GM18517 (cell line): Measurements from ENCODE around the gene SNAPC1.
"Not testable (repeated sequence)": the region's sequence is repeated elsewhere in the genome, so short reads cannot be mapped to it uniquely, and the experiment has no call there.

Experiments
- ATAC-seq: cut with Tn5 transposase; IDR thresholded peaks from one replicate; pipeline ENCODE4 v1.9.1; 2021; ENCODE audit warnings: mild to moderate bottlenecking, moderate library complexity; ENCODE audit not compliant: unreplicated experiment

SNAPC1 gene

GRCh38 chr14:61761959-61762786, at the start of gene SNAPC1:
TSS of gene SNAPC1 (plus strand) at chr14:61762420. CDS start at chr14:61762461, 41 bp downstream.
- ATAC-seq = peak; percentile 96

DNA sequence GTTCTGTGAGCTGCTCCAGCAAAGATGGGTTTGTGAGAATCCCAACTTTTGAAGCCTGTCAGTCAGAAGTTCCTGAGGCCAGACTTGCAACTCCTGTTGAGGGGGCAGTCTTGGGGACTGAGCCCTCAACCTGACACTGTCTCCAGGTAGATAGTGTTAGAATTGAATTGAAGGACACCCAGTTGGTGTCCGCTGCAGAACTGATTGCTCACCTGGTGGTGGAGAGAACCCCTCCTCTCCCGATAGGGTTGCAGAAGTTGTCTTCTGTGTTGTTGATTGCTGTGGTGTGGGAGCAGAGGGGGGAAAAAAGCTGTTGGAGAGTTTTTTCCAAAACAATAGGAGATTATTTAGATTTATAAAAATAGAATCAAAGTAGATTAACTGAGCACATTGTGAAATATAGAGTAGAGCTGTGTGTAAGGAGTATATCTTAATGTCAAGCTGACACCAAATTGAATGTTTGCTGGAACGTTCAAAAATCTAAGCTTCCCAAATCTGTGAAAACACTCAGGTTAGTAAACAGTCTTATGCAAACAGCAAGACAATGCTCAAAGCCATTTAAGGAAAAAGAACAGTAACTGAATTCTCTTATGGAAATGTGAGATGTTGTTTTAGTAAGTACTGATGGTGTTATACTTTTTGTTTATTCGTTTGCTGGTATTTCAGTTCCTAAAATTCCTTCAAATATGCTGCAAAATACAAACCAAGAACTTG, 48.3 kb upstream of the SNAPC1 start:
- ATAC-seq = no peak

DNA sequence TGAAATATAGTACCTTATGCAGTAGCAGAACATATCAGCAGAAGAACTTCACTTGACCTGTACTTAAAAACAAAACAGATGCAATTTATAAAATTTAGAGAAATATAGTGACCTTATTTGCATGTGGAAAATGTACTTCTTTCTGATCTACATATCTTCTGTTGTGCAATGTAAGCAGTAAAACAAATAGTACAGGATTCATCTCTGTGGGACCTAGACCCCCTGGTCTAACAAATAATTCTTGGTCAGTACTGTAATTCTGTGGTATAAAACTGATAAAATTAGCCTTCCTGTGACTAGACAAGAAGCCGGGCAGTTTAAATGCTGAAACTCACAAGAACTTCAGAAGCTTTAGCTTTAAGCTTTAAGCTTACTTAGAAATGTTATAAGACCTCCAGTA, 45.3 kb upstream of the SNAPC1 start:
- no peak for ATAC-seq

- ATAC-seq = no peak
These were observed 44.2 kb upstream of the SNAPC1 start for GRCh38 chr14:61718039-61718438.

- ATAC-seq = no peak
These were observed 42.6 kb upstream of the SNAPC1 start for GRCh38 chr14:61719344-61720293.

DNA sequence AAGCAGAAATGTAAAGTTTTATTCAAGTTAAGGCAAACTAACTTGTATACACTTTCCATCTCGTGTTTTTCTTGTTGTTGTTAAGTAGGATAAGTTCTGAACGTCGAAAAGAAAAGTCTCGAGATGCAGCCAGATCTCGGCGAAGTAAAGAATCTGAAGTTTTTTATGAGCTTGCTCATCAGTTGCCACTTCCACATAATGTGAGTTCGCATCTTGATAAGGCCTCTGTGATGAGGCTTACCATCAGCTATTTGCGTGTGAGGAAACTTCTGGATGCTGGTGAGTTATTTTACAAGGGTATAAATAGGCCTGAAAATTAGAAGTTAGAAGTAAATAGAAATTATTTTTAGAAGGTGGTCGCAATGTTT, 41.9 kb upstream of the SNAPC1 start:
- ATAC-seq = no peak

DNA sequence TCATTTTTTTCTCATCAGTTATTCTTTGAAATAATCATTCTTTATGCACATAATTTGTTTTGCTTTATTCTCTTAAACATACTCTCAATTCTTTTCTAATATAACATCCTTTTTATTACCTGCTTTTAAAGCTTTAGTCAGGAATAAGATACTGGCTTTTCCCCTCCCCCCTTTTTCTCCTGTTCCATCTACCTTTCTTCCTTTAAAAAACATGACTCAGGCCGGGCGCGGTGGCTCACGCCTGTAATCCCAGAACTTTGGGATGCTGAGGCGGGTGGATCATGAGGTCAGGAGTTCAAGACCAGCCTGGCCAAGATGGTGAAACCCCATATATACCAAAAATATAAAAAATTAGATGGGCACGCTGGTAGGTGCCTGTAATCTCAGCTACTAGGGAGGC, 41.5 kb upstream of the SNAPC1 start:
- ATAC-seq = no peak

DNA sequence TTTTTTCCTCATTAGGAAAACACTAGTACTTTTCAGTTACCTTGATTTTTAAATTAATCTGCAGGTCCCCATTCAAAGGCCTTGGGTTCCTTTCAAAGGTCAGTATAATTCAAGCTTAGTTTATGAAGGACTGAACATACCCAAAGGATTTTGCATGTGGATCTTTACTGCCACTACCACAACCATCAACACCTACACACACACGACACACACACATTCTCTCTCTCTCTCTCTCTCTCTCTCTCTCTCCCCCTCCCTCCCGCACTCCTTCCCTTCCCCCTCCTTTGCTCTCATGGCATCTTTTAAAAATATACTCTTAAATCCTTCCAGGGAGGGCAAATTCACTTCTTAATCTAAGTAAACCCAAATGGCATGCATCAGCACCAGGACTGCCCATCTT, 38.1 kb upstream of the SNAPC1 start:
- ATAC-seq = no peak

- no peak for ATAC-seq
These were observed 35.2 kb upstream of the SNAPC1 start for GRCh38 chr14:61726778-61727658.

- ATAC-seq = no peak
These were observed 31.4 kb upstream of the SNAPC1 start for GRCh38 chr14:61730756-61731373.

- no peak for ATAC-seq
These were observed 28.2 kb upstream of the SNAPC1 start for GRCh38 chr14:61733972-61734371.

GRCh38 chr14:61736751-61737150, 25.5 kb upstream of the SNAPC1 start:
- no peak for ATAC-seq

- no peak for ATAC-seq
These were observed 24.3 kb upstream of the SNAPC1 start for GRCh38 chr14:61737915-61738314.

GRCh38 chr14:61739133-61739532, 23.1 kb upstream of the SNAPC1 start:
- ATAC-seq = no peak

DNA sequence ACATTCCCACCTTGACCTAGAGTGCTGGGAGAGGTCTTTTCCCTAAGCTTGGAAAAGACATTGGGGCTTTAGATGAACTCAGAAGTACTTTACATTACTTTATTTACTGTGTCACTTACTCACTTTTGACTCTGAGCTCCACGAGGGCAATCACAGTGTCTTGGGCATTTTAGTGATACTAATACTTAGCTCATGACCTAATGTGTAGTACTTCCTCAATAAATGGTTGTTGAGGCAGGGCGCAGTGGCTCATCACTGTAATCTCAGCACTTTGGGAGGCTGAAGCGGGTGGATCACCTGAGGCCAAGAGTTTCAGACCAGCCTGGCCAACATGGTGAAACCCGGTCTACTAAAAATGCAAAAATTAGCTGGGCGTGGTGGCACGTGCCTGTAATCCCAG, 19.8 kb upstream of the SNAPC1 start:
- ATAC-seq = no peak

GRCh38 chr14:61744238-61744637, 18.0 kb upstream of the SNAPC1 start:
- ATAC-seq = no peak

GRCh38 chr14:61746346-61746745, 15.9 kb upstream of the SNAPC1 start:
- ATAC-seq = not testable (repeated sequence)

GRCh38 chr14:61746881-61747280, 15.3 kb upstream of the SNAPC1 start:
- no peak for ATAC-seq

DNA sequence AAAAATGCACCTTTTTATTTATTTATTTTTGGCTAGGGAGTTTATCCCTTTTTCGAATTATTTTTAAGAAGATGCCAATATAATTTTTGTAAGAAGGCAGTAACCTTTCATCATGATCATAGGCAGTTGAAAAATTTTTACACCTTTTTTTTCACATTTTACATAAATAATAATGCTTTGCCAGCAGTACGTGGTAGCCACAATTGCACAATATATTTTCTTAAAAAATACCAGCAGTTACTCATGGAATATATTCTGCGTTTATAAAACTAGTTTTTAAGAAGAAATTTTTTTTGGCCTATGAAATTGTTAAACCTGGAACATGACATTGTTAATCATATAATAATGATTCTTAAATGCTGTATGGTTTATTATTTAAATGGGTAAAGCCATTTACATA, 14.9 kb upstream of the SNAPC1 start:
- ATAC-seq = no peak

DNA sequence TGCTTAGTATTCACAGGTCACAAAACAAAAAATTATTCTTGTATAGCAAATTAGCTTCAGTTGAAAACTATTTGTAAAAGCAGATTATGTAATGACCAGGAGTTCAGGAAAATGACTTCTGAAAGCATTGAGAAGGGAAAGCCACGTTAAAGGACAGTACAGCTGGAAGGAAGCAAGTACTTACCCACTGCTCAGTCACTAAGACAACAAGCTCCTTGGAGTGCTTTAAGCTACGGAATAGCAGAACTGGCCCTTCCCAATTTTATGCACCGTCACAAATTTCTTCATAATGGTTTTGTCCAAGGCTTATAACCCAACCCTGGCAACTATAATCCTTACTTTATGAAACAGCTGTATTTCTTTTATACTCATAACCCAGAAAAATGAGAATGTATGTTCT, 13.0 kb upstream of the SNAPC1 start:
- no peak for ATAC-seq
